HG03432 (cell line): ENCODE results near the gene SLC18A2.
"Not testable (repeated sequence)": the region's sequence is repeated elsewhere in the genome, so short reads cannot be mapped to it uniquely, and the experiment has no call there.

Experiments
- ATAC-seq: cut with Tn5 transposase; IDR thresholded peaks from one replicate; pipeline ENCODE4 v1.9.1; 2021; ENCODE audit warnings: mild to moderate bottlenecking, moderate library complexity; ENCODE audit not compliant: unreplicated experiment

SLC18A2 gene

GRCh38 chr10:117262291-117262902, 21.5 kb downstream of the SLC18A2 start:
- no peak for ATAC-seq

- no peak for ATAC-seq
These were observed 22.0 kb downstream of the SLC18A2 start for GRCh38 chr10:117262903-117263293.

- no peak for ATAC-seq
These were observed 23.9 kb downstream of the SLC18A2 start for GRCh38 chr10:117264782-117265181.

GRCh38 chr10:117266400-117266799, 25.5 kb downstream of the SLC18A2 start:
- no peak for ATAC-seq

GRCh38 chr10:117266812-117267211, 25.9 kb downstream of the SLC18A2 start:
- no peak for ATAC-seq

GRCh38 chr10:117268258-117268657, 27.3 kb downstream of the SLC18A2 start:
- no peak for ATAC-seq

- ATAC-seq = no peak
These were observed 28.0 kb downstream of the SLC18A2 start for GRCh38 chr10:117268907-117269306.

GRCh38 chr10:117271427-117271826, 30.5 kb downstream of the SLC18A2 start:
- ATAC-seq = no peak

- no peak for ATAC-seq
These were observed 31.5 kb downstream of the SLC18A2 start for GRCh38 chr10:117272195-117273076.

- ATAC-seq = no peak
These were observed 33.1 kb downstream of the SLC18A2 start for GRCh38 chr10:117273980-117274379.

GRCh38 chr10:117274509-117274908, 33.6 kb downstream of the SLC18A2 start:
- ATAC-seq = no peak

- no peak for ATAC-seq
These were observed 34.2 kb downstream of the SLC18A2 start for GRCh38 chr10:117275121-117275520.

- no peak for ATAC-seq
These were observed 36.8 kb downstream of the SLC18A2 start for GRCh38 chr10:117277675-117278074.

- no peak for ATAC-seq
These were observed 44.0 kb downstream of the SLC18A2 start for GRCh38 chr10:117284716-117285494.

GRCh38 chr10:117290872-117291271, 50.0 kb downstream of the SLC18A2 start:
- not testable (repeated sequence) for ATAC-seq

GRCh38 chr10:117294039-117294645, 53.2 kb downstream of the SLC18A2 start:
- no peak for ATAC-seq

- no peak for ATAC-seq
These were observed 53.8 kb downstream of the SLC18A2 start for GRCh38 chr10:117294735-117295134.

GRCh38 chr10:117298219-117298618, 57.3 kb downstream of the SLC18A2 start:
- ATAC-seq = no peak

- no peak for ATAC-seq
These were observed 58.5 kb downstream of the SLC18A2 start for GRCh38 chr10:117299435-117299834.

- ATAC-seq = no peak
These were observed 59.8 kb downstream of the SLC18A2 start for GRCh38 chr10:117300671-117301070.

GRCh38 chr10:117303451-117303850, 62.5 kb downstream of the SLC18A2 start:
- not testable (repeated sequence) for ATAC-seq
